ENCODE measurements around the gene NQO1.

DNA sequence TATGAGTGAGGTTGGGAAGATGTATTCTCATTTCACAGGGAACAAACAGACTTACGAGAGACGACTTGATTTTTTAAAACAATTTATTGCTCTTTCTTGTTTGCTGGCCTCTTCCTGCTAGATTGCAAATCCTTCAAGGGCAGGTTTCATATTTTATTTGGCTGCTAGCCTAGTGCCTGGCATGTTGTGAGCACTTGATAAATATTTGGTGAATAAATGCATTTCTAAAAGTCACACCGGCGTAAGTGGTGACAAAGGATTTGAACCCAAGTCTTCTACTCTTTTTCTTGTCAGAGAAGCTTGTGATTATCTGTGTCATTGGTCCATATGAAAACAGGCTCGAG is 37.2 kb upstream of the NQO1 start:
- no peak for TF ChIP-seq ELF1 (CRISPR knock-in tag; IDR thresholded peaks at IDR 0.05)
- no peak for TF ChIP-seq TP53 (CRISPR knock-in tag; conservative IDR thresholded peaks at IDR 0.05)
- no peak for TF ChIP-seq POLR2AphosphoS5 (IDR thresholded peaks at IDR 0.05; ENCODE audit: low read depth, low read length)
- TF ChIP-seq, protein P1, sequence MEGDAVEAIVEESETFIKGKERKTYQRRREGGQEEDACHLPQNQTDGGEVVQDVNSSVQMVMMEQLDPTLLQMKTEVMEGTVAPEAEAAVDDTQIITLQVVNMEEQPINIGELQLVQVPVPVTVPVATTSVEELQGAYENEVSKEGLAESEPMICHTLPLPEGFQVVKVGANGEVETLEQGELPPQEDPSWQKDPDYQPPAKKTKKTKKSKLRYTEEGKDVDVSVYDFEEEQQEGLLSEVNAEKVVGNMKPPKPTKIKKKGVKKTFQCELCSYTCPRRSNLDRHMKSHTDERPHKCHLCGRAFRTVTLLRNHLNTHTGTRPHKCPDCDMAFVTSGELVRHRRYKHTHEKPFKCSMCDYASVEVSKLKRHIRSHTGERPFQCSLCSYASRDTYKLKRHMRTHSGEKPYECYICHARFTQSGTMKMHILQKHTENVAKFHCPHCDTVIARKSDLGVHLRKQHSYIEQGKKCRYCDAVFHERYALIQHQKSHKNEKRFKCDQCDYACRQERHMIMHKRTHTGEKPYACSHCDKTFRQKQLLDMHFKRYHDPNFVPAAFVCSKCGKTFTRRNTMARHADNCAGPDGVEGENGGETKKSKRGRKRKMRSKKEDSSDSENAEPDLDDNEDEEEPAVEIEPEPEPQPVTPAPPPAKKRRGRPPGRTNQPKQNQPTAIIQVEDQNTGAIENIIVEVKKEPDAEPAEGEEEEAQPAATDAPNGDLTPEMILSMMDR (CRISPR knock-in tag; IDR thresholded peaks at IDR 0.05), result no peak
- no peak for TF ChIP-seq RFX5 (IDR thresholded peaks at IDR 0.05; ENCODE audit: low read depth, low read length)

Data from HepG2 (cell line).